Activated T-helper 1 cell treated with Interleukin-2 at 50 U/mL for 16 hours (primary cell): ENCODE data around the gene MYCBPAP.

Experiments used
- DNase-seq: peaks from one replicate; pipeline ENCODE4 v3.0.0-alpha.2; 2020; ENCODE audit warnings: low read depth

Gene MYCBPAP

DNA sequence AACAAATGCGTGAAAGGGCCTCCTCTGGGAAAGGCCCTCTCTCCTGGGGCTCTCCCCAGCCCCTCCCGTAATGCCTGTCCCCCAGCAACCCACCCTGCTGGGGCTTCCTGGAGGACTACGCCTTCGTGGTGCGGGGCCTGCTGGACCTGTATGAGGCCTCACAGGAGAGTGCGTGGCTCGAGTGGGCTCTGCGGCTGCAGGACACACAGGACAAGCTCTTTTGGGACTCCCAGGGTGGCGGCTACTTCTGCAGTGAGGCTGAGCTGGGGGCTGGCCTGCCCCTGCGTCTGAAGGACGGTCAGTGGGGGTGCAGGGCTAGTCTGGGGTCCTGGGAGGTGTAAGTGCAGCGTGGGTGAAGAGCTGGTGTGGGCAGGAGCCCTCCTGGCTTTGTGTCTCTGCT is 43.6 kb downstream of the MYCBPAP start:
- no peak for DNase-seq

DNA sequence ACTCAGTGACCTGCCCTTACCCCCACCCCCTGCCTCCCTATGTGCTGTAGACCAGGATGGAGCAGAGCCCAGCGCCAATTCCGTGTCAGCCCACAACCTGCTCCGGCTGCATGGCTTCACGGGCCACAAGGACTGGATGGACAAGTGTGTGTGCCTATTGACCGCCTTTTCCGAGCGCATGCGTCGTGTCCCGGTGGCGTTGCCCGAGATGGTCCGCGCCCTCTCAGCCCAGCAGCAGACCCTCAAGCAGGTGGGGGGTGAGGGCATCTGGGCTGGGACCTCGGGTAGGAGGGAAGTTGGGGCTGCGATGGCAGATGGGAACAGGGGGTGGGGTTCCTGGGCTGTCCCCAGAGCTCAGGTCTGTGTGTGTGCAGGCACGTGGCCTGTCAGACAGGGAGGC is 46.0 kb downstream of the MYCBPAP start:
- DNase-seq = no peak

- DNase-seq = no peak
Observed at GRCh38 chr17:50556803-50557202, 48.6 kb downstream of the MYCBPAP start.

DNA sequence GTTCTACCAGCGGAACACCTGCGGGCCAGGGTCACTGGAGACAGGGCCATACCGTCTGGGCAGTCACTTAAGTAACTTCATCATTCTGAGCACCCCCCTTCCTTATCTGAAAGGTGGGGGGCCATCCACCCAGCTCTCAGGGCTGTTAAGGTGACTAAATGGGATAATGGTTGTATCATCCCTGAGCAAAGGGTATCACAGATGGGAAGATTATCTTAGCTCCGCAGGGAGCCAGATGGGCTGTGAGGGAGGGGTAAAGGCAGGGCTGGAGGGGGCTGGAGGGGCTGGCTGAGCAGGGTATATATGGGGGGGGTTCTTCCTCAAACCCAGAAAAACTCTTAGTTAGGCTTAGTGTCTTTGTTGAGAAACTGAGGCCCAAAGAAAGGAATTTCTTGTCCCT is 49.4 kb downstream of the MYCBPAP start:
- DNase-seq = no peak

DNA sequence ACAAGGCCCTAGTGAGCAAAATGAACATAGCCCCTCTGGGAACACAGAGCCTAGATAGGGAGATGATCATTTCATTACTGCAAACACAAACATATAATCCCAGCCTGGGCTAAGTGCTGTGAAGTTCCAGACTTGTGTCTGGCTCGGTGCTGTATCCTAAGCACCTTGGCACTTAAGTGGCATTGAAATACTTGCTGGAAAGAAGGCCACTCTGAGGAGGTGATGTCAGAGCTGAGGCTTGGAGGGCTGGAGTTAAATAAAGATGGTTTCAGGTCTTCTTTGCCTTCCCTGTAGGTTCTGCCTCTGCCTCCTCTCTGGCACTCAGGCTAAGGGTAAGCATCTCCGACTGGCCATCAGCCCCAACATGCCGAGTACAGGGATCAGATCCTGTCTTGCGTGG is 49.9 kb downstream of the MYCBPAP start:
- no peak for DNase-seq

GRCh38 chr17:50558581-50558940 is 50.3 kb downstream of the MYCBPAP start:
- DNase-seq = no peak

GRCh38 chr17:50558941-50559614 is 50.8 kb downstream of the MYCBPAP start:
- DNase-seq = no peak

GRCh38 chr17:50559674-50560184 is 51.5 kb downstream of the MYCBPAP start:
- no peak for DNase-seq

DNA sequence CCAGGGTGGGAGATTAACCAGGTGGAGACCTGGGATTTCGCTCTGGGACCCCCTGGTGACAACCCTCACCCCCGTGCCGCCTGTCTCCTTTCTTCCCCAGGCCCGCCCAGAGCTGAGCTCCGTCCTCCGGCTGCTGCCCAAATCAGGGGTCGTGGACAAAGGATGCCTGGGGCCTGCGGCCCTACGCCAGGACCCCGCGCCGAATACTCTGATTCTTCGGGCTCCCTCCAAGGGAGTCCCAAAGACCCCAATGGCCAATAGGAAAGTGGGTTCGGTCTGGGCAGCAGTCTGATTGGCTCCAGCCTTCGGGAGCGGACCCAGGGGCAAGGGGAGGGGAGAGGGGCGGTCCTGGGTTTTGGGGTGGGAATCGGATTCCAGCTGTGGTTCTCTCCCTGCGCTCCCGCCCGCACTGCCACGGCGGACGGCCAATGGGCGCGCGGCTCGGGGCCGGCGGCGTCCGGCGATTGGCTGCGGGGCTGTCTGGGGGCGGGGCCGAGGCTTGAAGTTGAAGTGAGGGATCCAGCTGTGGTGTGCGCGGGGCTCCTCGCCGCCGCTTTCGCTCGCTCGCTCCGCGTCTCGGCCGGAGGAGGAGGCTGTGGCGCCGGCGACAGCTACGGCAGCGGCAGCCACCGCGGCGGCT is 52.1 kb downstream of the MYCBPAP start, which contains the start of gene CACNA1G:
CACNA1G (plus strand) TSS at position 531 of the 640 bp plus-strand sequence. CDS start 745 bp downstream, outside the sequence.
- peak; percentile 75 for DNase-seq

DNA sequence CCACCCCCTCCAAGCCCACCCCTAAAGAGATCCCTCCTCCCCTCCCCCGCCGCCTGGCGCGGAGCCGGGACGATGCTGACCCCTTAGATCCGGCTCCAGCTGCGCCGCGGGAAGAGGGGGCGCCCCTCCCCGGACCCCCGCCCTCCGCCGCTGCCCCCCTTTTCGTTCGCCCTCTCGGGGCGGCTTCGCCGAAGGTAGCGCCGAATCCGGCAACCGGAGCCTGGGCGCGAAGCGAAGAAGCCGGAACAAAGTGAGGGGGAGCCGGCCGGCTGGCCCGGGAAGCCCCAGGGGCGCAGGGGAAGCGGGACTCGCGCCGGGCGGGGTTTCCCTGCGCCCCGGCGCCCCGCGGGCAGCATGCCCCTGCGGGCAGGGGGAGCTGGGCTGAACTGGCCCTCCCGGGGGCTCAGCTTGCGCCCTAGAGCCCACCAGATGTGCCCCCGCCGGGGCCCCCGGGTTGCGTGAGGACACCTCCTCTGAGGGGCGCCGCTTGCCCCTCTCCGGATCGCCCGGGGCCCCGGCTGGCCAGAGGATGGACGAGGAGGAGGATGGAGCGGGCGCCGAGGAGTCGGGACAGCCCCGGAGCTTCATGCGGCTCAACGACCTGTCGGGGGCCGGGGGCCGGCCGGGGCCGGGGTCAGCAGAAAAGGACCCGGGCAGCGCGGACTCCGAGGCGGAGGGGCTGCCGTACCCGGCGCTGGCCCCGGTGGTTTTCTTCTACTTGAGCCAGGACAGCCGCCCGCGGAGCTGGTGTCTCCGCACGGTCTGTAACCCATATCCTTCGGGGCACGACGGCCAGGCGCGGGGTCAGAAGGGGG is 52.9 kb downstream of the MYCBPAP start:
- DNase-seq = no peak

GRCh38 chr17:50561746-50562141 is 53.5 kb downstream of the MYCBPAP start:
- no peak for DNase-seq

- DNase-seq = no peak
Observed at GRCh38 chr17:50562242-50563091, 54.2 kb downstream of the MYCBPAP start.

GRCh38 chr17:50563092-50563511 is 54.9 kb downstream of the MYCBPAP start:
- no peak for DNase-seq

- no peak for DNase-seq
Observed at GRCh38 chr17:50564916-50565315, 56.7 kb downstream of the MYCBPAP start.

GRCh38 chr17:50565402-50566350 is 57.4 kb downstream of the MYCBPAP start:
- DNase-seq = no peak

DNA sequence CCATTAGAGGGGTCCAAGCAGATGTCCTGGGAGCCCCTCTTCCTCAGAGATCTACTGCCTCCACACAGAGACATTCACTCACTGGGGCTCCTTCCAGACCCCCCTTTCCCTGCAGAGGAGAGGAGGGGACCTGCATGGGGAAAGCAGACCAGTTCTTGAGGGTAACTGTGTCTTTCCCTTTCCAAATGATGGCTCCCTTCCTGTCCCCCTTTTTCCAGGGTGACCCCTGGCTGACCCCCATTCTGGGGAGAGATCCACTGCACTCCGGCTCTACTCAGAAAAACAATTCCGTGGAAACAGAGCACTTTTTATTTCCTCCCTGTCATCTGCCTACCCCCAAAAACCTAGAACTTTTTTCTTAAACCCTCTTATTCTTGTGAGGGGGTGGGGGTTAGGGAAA is 58.6 kb downstream of the MYCBPAP start:
- no peak for DNase-seq

DNA sequence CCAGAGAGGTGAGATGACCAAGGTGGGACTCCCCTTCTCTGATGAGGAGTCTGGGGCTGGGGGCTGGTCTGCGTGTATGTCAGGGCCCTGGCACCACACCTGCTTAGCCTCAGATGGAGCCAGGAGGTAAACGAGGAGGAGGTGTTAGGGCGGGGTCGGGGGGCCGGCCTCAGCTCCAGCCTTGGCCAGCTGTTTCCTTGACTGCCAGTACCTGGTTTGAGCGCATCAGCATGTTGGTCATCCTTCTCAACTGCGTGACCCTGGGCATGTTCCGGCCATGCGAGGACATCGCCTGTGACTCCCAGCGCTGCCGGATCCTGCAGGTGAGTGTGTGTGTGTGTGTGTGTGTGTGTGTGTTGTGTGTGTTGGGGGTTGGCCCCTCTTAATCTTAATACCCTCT is 60.4 kb downstream of the MYCBPAP start:
- DNase-seq = no peak

DNA sequence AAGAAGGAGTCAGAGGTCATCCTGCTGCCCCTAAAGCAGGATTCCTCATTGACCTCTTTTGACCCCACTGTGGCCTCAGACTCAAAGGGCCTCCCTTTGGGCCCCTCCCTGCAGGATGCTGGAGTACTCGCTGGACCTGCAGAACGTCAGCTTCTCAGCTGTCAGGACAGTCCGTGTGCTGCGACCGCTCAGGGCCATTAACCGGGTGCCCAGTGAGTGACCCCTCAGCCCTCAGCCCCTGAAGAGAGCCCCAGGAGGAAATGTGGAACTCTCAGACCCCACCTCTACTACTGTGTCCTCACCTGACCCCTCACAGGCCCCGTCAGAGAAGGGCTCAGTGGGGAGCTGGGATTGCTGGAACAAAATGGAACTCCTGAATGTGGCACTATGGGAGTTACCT is 61.4 kb downstream of the MYCBPAP start:
- DNase-seq = no peak

GRCh38 chr17:50570032-50570431 is 61.8 kb downstream of the MYCBPAP start:
- no peak for DNase-seq

DNA sequence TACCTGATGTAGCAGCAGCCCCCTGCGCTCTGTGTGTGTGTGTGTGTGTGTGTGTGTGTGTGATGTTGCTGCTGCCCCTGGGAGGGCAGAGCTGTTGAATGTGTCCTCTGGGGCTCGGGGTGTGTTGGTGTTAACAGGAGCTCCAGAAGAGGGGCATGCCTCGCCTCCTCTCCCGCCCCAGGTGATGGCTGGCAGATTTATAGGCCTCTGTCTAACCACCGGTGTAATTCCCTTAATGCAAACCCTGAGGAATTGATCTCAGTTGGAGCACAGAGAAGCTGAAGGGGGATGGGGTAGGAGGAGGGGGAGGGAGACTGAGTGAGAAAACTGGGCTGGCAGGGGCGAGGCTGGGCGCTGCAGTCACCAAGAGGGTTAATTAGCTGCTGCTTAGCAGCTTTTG is 62.3 kb downstream of the MYCBPAP start:
- no peak for DNase-seq

DNA sequence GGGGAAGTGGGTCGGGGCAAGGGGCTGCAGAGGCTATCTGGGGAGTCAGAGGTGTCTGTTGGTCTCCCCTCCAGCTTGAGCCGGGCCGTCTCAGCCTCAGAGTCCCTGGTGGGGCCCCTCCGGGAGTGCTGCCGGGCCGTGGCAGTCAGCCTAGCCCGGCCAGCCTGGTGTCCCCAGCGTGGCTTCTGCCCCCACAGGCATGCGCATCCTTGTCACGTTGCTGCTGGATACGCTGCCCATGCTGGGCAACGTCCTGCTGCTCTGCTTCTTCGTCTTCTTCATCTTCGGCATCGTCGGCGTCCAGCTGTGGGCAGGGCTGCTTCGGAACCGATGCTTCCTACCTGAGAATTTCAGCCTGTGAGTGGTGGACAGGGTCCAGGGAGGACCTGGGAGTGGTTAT is 63.4 kb downstream of the MYCBPAP start:
- DNase-seq = no peak
